Keratinocyte (primary cell): ENCODE data around the gene PRKCH.

ENCODE experiments used
- EZH2 ChIP-seq: IDR thresholded peaks from one replicate; pipeline ENCODE4 v1.6.1; 2012; ENCODE audit warnings: inconsistent platforms, mild to moderate bottlenecking, low read length, moderate library complexity
- TF ChIP-seq, protein P1 (sequence below), 3 experiments: IDR thresholded peaks in 1 of 3; conservative IDR thresholded peaks in 1 of 3; optimal IDR thresholded peaks in 1 of 3; 2 replicates in 2 of 3; 3 replicates in 1 of 3; pipeline versions ENCODE3 to v1.5.1; 2011; ENCODE audit warnings: low read length in 3 of 3, mild to moderate bottlenecking in 3 of 3, moderate library complexity in 2 of 3, control low read depth in 1 of 3, inconsistent platforms in 1 of 3; ENCODE audit not compliant: insufficient read depth in 2 of 3; ENCODE audit errors: extremely low read depth in 1 of 3

DNA sequence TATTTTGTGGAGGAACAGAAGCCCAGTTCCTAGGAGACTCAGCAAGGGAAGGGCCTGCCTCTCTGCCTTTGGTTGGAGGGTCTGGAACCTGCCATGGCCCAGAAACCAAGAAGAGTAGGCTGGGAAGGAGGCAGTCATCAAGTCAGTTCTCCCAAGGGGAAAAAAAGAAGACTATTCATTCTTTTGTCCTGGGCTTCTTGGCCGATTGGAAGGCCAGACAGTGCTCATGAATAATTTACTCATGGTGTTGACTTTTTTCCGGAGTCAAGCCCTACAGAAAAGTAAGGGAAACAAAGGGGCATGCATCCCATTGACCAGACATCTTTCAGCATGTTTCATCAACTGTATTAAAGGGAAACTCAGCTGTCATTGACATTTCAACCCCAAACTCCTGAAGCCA, 168.1 kb downstream of the PRKCH start:
- TF ChIP-seq EZH2: no peak
- TF ChIP-seq, protein P1, sequence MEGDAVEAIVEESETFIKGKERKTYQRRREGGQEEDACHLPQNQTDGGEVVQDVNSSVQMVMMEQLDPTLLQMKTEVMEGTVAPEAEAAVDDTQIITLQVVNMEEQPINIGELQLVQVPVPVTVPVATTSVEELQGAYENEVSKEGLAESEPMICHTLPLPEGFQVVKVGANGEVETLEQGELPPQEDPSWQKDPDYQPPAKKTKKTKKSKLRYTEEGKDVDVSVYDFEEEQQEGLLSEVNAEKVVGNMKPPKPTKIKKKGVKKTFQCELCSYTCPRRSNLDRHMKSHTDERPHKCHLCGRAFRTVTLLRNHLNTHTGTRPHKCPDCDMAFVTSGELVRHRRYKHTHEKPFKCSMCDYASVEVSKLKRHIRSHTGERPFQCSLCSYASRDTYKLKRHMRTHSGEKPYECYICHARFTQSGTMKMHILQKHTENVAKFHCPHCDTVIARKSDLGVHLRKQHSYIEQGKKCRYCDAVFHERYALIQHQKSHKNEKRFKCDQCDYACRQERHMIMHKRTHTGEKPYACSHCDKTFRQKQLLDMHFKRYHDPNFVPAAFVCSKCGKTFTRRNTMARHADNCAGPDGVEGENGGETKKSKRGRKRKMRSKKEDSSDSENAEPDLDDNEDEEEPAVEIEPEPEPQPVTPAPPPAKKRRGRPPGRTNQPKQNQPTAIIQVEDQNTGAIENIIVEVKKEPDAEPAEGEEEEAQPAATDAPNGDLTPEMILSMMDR (optimal IDR thresholded peaks at IDR 0.05 in 1 of 3, IDR thresholded peaks at IDR 0.05 in 1 of 3, conservative IDR thresholded peaks at IDR 0.05 in 1 of 3; ENCODE audit: extremely low read depth in 1 of 3, insufficient read depth in 2 of 3, low read length in 3 of 3): no peak
